Natural killer cell (primary cell): Measurements from ENCODE around the gene TRIM27. TPM values are rescaled to one million over a fixed set of nuclear protein-coding genes. Genes with fewer than 3 reads are reported as not detected.
"Not testable (repeated sequence)": the region's sequence is repeated elsewhere in the genome, so short reads cannot be mapped to it uniquely, and the experiment has no call there.

Source experiments
- ATAC-seq, 3 donors: fragments of 150-1000 bp in 2 of 3; fragments of 200-7000 bp in 1 of 3; cut with Tn5 transposase; 1 replicate in 1 of 3; 2 replicates in 2 of 3; pipeline ENCODE4 v1.10.0; 2021; ENCODE audit warnings: mild to moderate bottlenecking in 2 of 3, moderate library complexity in 2 of 3
- DNase-seq, 2 donors: peaks; one replicate each; pipeline versions ENCODE4 v3.0.0 to v3.0.0-alpha.2; 2013 to 2021; ENCODE audit warnings: mixed read lengths in 1 of 2
- H3K27ac ChIP-seq: one replicate; pipeline ENCODE4 v1.5.1; 2013; ENCODE audit warnings: mild to moderate bottlenecking, low read length
- H3K27me3 ChIP-seq: one replicate; pipeline ENCODE4 v1.6.1; 2013; ENCODE audit warnings: low read length; ENCODE audit not compliant: control insufficient read depth, insufficient read depth
- H3K36me3 ChIP-seq: one replicate; pipeline ENCODE4 v1.6.1; 2013; ENCODE audit warnings: low read length; ENCODE audit not compliant: control insufficient read depth, insufficient read depth
- H3K4me1 ChIP-seq: one replicate; pipeline ENCODE4 v1.6.1; 2013; ENCODE audit warnings: low read length; ENCODE audit not compliant: control insufficient read depth, insufficient read depth
- H3K4me3 ChIP-seq: one replicate; pipeline ENCODE4 v1.5.1; 2013; ENCODE audit warnings: low read length
- H3K9me3 ChIP-seq: one replicate; pipeline ENCODE4 v1.6.1; 2013; ENCODE audit warnings: low read length; ENCODE audit not compliant: control insufficient read depth, insufficient read depth
- H3K27ac Mint-ChIP-seq, 2 donors: one replicate each; pipeline ENCODE4 v1.8.0; 2022; ENCODE audit warnings: mild to moderate bottlenecking in 2 of 2, mixed read lengths in 2 of 2, moderate library complexity in 1 of 2
- H3K27me3 Mint-ChIP-seq, 2 donors: one replicate each; pipeline ENCODE4 v1.8.0; 2022; ENCODE audit warnings: low read depth in 2 of 2, mixed read lengths in 2 of 2
- H3K36me3 Mint-ChIP-seq: one replicate; pipeline ENCODE4 v1.8.0; 2022; ENCODE audit warnings: mixed read lengths
- H3K4me1 Mint-ChIP-seq, 2 donors: one replicate each; pipeline ENCODE4 v1.8.0; 2022; ENCODE audit warnings: mixed read lengths in 2 of 2
- H3K4me3 Mint-ChIP-seq: one replicate; pipeline ENCODE4 v1.8.0; 2022; ENCODE audit warnings: mild to moderate bottlenecking, moderate library complexity, mixed read lengths
- H3K9me3 Mint-ChIP-seq, 2 donors: one replicate each; pipeline ENCODE4 v1.8.0; 2022; ENCODE audit warnings: mixed read lengths in 2 of 2
- WGBS: methylation state at CpG from one replicate; pipeline ENCODE4 v1.1.7; 2013; ENCODE audit warnings: missing lambda C conversion rate; ENCODE audit not compliant: insufficient coverage; 5-methylcytosine and 5-hydroxymethylcytosine counted together
- intact Hi-C: fragments of 100-400 bp; cut with micrococcal nuclease; formaldehyde crosslinking; loops from one replicate; pipeline ENCODE4 v1.14.2; 2022
- total RNA-seq, 4 donors: library from RNA; stranded (reverse); fragments of 120-200 nt in 1 of 4; gene quantifications; one replicate each; pipeline versions ENCODE4 v1.2.3 to v1.2.4, GENCODE V29; 2013 to 2022
- TF ChIP-seq, protein P1 (sequence below): fragments of 200-600 bp; IDR thresholded peaks from one replicate; pipeline ENCODE4 v1.8.0; 2022; ENCODE audit warnings: antibody characterized with exemption

TRIM27 gene
- total RNA-seq, 3 donors from 2014 or later (not counting 1 experiment from before 2014, with no cell fraction given): 19.3 to 33.6 (median 25.1) TPM

DNA sequence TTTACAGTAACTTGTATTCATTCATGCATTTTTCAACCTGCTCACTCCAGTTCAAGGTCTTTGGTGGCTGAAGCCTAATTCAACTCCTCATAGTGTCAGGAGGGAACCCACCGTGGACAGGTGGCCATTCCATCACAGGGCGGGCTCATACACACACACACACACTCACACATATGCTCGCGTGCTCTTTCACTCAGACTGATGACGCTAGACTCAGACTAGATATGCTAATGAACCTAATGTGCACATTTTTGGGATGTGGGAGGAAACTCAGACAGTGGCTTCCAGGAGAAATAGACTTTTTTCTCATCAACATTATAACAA, 56.7 kb downstream of the TRIM27 start:
- peaks cover 47 to 50% of the 10 kb centered on the region in 2 donors for H3K4me1 Mint-ChIP-seq
- peaks cover 3 to 9% of the 10 kb centered on the region in 2 donors for H3K27me3 Mint-ChIP-seq
- peak; percentile 17 to 44 (median 27) for ATAC-seq
- H3K4me3 ChIP-seq: peak overlapping the region; percentile 64
- peaks cover 0 to 4% of the 10 kb centered on the region in 2 donors for H3K9me3 Mint-ChIP-seq
- H3K4me1 ChIP-seq: peaks cover 32% of the 10 kb centered on the region
- peak overlapping the region; percentile 94 to 99 for H3K27ac Mint-ChIP-seq
- no peaks in the 10 kb centered on the region for H3K27me3 ChIP-seq
- H3K4me3 Mint-ChIP-seq: peak overlapping the region; percentile 99
- intact Hi-C loops: loop anchor here (1.0 to 2.0 kb wide), 2 partner anchors 17 to 74 kb away; no protein-coding TSS in a partner anchor
- peak in 1 of 2 donors; percentile 62 for DNase-seq
- WGBS: 11% methylated on average over 1 of the region's 5 CpGs
- H3K9me3 ChIP-seq: peaks cover 11% of the 10 kb centered on the region
- no peaks in the 10 kb centered on the region for H3K36me3 ChIP-seq
- H3K27ac ChIP-seq: peak overlapping the region; percentile 88
- TF ChIP-seq, protein P1, sequence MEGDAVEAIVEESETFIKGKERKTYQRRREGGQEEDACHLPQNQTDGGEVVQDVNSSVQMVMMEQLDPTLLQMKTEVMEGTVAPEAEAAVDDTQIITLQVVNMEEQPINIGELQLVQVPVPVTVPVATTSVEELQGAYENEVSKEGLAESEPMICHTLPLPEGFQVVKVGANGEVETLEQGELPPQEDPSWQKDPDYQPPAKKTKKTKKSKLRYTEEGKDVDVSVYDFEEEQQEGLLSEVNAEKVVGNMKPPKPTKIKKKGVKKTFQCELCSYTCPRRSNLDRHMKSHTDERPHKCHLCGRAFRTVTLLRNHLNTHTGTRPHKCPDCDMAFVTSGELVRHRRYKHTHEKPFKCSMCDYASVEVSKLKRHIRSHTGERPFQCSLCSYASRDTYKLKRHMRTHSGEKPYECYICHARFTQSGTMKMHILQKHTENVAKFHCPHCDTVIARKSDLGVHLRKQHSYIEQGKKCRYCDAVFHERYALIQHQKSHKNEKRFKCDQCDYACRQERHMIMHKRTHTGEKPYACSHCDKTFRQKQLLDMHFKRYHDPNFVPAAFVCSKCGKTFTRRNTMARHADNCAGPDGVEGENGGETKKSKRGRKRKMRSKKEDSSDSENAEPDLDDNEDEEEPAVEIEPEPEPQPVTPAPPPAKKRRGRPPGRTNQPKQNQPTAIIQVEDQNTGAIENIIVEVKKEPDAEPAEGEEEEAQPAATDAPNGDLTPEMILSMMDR: no peak
- peaks cover 12% of the 10 kb centered on the region for H3K36me3 Mint-ChIP-seq

DNA sequence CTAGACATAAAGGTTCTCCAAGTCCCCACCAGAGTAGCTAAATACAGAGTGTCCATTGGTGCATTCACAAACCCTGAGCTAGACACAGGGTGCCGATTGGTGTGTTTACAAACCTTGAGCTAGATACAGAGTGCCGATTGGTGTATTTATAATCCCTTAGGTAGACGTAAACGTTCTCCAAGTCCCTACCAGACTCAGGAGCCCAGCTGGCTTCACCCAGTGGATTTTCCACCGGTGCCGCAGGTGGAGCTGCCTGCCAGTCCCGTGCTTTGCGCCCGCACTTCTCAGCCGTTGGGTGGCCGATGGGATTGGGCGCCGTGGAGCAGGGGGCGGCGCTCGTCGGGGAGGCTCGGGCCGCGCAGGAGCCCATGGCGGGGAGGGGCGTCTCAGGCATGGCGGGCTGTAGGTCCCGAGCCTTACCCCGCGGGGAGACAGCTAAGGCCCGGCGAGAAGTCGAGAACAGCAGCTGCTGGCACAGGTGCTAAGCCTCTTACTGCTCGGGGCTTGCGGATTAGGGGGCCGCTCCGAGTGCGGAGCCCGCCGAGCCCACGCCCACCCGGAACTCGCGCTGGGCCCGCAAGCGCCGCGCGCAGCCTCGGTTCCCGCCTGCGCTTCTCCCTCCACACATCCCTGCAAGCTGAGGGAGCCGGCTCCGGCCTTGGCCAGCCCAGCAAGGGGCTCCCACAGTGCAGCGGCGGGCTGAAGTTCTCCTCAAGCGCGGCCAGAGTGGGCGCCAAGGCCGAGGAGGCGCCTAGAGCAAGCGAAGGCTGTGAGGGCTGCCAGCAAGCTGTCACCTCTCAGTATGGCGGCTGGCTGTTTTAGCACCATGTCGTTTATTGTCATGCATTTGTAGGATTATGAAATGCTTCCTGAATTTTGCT, 57.3 kb downstream of the TRIM27 start:
- not testable (repeated sequence) for H3K27me3 Mint-ChIP-seq, H3K36me3 ChIP-seq, H3K9me3 Mint-ChIP-seq, H3K27me3 ChIP-seq
- intact Hi-C loops: loop anchor here (1.0 to 2.0 kb wide), 3 partner anchors 18 to 74 kb away; no protein-coding TSS in a partner anchor
- H3K4me1 ChIP-seq: peaks cover 32% of the 10 kb centered on the region
- DNase-seq (peak; percentile 76 to 85), ATAC-seq (peak; percentile 73 to 83 (median 74))
- Mint-ChIP-seq H3K27ac (peak overlapping the region; percentile 94 to 99), H3K4me3 (peak overlapping the region; percentile 99), H3K36me3 (peaks cover 12% of the 10 kb centered on the region), H3K4me1 (peaks cover 45 to 47% of the 10 kb centered on the region in 2 donors)
- peak overlapping the region; percentile 64 for H3K4me3 ChIP-seq
- H3K27ac ChIP-seq: peak overlapping the region; percentile 88
- H3K9me3 ChIP-seq: peaks cover 11% of the 10 kb centered on the region
- WGBS: 1% methylated on average over 60 of the region's 60 CpGs

DNA sequence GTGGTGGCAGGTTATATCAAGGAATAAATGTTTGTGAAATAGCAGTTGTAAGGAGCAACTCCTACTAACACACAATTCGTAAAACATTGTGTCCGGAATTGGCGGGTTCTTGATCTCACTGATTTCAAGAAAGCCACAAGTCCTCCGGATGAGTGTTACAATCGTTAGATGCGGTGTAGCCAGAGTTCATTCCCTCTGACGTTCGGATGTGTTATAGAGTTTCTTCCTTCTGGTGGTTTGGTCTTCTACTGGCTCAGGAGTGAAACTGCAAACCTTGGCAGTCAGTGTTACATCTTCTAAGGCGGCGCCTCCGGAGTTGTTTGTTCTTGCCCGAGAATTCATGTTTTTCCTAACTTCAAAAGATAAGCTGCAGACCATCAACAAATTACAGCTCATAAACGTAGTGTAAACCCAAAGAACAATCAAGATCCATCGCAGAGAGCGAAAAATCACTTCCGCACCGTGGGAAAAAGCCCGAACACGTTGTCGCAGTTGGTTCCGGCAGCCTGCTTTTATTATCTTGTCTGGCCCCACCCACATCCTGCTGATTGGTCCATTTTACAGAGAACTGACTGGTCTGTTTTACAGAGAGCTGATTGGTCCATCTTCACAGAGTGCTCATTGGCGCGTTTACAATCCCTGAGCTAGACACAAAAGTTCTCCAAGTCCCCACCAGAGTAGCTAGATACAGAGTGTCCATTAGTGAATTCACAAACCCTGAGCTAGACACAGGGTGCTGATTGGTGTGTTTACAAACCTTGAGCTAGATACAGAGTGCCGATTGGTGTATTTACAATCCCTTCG, 58.2 kb downstream of the TRIM27 start:
- Histone ChIP-seq H3K4me3 (no peak overlapping the region), H3K9me3 (peaks cover 11% of the 10 kb centered on the region), H3K36me3 (no peaks in the 10 kb centered on the region), H3K27me3 (no peaks in the 10 kb centered on the region), H3K4me1 (peaks cover 32% of the 10 kb centered on the region), H3K27ac (peak overlapping the region; percentile 13)
- Mint-ChIP-seq H3K4me1 (peaks cover 47 to 53% of the 10 kb centered on the region in 2 donors), H3K9me3 (peaks cover 0 to 4% of the 10 kb centered on the region in 2 donors), H3K27me3 (peaks cover 7 to 16% of the 10 kb centered on the region in 2 donors), H3K4me3 (peak overlapping the region; percentile 99), H3K27ac (peak overlapping the region; percentile 94 to 99), H3K36me3 (peaks cover 12% of the 10 kb centered on the region)
- ATAC-seq: peak; percentile 4 to 31 (median 12)
- intact Hi-C loops: loop anchor here (1.0 to 2.0 kb wide), 3 partner anchors 32 to 1733 kb away; a partner anchor contains a TSS
- TF ChIP-seq, protein P1: no peak
- 84% methylated on average over 23 of the region's 25 CpGs for WGBS
- peak; percentile 57 to 81 for DNase-seq
